Muscle of arm (tissue), 12 donors: ENCODE measurements around the gene GGA3. TPM values are rescaled to one million over a fixed set of nuclear protein-coding genes. Genes with fewer than 3 reads are reported as not detected.
"Not testable (repeated sequence)": the region's sequence is repeated elsewhere in the genome, so short reads cannot be mapped to it uniquely, and the experiment has no call there.

Experiments
- DNase-seq: peaks from one replicate; pipeline ENCODE4 v3.0.0-alpha.2; 2013
- polyA plus RNA-seq, 12 donors: library from polyadenylated mRNA; unstranded; fragments of 120-200 nt; gene quantifications; one replicate each; pipeline ENCODE4 v1.2.1, GENCODE V29; 2013; ENCODE audit not compliant: insufficient read length in 12 of 12

Gene GGA3
- polyA plus RNA-seq, 12 donors = 27.8 to 68.7 (median 37.4) TPM; not detected in 1

- DNase-seq = no peak
These were observed 12.7 kb upstream of the GGA3 start for GRCh38 chr17:75273977-75274708.

- DNase-seq = no peak
These were observed 11.4 kb upstream of the GGA3 start for GRCh38 chr17:75272848-75273184.

- DNase-seq = no peak
These were observed 10.8 kb upstream of the GGA3 start for GRCh38 chr17:75271955-75272847.

- DNase-seq = peak; percentile 66
These were observed 10.0 kb upstream of the GGA3 start for GRCh38 chr17:75271233-75271954.

- DNase-seq = no peak
These were observed 9.5 kb upstream of the GGA3 start, which contains the start of gene MIF4GD for GRCh38 chr17:75270966-75271232. TSS of gene MIF4GD (minus strand) at chr17:75271231. CDS start at chr17:75270195, 1,036 bp downstream.

DNA sequence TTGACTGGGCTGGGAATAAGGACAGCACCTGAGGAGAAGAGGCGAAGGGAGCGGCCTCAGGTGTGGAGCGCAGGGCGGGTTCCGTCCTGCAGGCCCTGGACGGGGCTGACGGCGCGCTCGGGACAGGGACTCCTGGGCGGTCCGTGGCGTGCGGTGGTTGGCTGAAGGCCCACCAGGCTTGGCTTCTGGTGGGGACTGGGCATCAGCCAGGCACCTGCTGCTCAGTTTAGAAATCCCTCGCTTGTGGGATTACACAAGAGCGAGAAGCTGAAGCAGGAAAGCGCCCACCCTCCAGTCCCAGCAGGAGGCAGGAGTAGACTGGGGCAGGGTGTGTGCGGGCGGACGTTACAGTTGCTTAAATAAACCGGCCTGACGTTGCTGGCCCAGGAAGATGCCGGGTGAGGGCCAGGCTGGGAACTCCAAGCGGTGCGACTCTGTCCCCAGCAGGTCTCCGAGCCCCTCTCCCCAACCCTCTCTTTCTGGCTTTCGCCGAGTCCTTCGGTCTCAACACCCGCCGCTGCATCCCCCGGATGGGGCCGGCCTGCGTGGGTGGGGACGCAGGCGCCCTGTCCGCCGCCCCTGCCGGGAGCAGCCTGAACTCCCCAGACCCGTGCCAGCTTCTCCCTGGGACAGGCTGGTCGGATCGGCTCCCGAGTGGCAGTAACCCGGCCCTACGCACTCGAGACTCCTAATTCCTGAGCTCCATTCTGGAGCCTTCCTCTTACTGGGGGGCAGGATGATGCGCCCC lies 9.0 kb upstream of the GGA3 start:
- peak; percentile 43 for DNase-seq

GRCh38 chr17:75269844-75270217 lies 8.4 kb upstream of the GGA3 start:
- DNase-seq = no peak

DNA sequence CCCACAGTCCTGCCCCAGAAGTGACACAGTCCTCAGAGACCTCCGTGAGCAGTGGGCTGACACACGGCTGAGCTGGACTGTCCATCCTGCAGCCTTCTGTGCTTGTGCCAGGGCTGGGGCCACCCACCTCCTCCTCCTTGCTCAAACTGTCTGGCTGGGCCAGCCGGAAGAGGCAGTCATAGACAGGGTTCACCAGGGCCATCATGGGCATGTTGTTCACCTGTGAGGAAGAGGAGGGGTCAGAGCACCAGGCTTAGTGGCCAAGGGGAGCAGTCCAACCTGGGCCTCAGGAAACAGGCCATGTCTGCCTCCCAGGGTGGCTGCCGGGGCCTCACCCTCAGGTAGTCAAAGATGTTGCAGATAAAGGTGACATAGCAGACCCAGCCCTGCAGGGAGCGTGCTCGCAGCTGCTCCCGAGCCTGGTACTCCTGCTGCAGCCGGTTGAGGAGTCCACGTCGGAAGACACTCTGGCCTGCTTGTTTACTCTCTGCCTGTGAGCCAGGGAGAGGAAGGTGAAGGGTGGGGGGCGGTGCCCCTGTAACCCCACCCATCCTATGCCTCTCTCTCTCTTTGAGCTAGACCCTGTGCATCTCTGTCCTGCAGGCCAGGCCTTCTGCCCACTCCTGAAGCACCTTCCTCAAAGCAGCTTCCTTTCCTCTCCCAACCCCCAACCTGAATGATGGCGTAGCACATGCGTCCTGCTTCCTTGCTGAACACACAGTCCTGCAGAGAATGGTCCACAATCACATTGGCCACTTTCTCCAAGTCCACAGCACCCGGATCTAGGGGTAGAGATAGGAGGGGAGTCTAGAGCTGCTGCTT lies 6.2 kb upstream of the GGA3 start:
- no peak for DNase-seq

GRCh38 chr17:75267153-75267410 lies 5.7 kb upstream of the GGA3 start:
- DNase-seq = no peak

GRCh38 chr17:75266316-75267152 lies 5.1 kb upstream of the GGA3 start:
- no peak for DNase-seq

DNA sequence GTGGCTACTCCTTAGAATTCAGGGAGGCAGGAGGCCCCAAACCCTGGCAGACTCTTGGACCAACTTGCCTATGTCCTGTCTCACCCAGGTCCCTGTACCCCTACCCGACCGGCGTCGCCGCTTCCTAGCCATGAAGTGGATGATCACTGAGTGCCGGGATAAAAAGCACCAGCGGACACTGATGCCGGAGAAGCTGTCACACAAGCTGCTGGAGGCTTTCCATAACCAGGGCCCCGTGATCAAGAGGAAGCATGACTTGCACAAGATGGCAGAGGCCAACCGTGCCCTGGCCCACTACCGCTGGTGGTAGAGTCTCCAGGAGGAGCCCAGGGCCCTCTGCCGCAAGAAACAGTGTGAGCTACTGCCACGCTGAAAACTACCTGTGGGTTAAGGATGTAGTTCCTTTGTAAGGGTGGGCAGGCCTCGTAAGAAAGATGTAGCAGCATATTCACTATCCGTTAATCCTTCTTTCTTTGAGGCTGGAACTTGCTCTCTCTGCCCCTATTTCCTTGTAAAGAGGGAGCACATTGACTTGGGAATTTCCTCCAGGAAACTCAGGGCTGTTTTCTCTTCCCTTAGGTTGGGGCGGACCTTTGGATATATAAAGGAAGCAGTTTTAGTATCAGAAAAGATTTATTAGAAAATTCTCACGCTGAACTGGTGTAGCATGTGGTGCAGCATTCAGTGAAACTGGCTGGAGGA lies 4.4 kb upstream of the GGA3 start:
- no peak for DNase-seq

DNA sequence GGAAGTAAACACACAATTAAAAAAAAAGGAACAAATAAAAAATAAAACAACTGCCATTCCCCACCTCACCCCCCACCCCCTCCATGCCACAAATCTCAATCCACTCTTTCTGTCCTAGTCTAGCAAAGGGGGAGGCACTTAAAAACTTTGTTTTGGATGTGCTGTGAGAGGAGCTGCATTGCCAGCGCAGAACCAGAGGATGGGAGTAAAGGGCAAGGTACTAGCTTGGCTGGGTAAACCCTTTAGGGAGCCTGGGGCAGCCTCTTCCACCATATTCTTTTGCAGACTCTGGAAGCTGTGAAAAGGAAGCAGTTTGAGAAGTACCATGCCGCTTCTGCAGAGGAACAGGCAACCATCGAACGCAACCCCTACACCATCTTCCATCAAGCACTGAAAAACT lies 1.6 kb upstream of the GGA3 start:
- DNase-seq = no peak

DNA sequence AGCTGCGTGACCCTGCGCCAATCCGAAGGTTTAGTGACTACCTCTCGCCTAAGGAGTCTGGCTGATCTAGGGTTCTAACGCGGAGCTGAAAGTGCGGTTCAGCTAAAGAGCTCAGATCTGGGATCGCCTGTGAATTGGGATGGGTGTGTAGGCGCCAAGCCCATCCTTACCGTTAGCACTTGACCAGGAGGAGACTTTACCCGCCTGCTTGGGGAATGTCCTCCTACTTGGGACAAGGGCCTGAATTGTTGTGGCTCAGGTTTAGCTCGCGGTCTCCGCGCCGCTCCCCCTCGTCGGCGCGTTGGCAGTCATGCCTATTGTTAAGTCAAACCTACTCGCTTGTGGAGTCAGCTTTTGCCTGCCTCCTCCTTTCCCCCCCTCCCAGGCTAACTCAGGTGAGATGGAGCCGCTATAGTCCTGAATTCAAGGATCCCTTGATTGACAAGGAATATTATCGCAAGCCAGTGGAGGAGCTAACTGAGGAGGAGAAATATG lies 753 bp upstream of the GGA3 start:
- no peak for DNase-seq

GRCh38 chr17:75260641-75261335 lies 618 bp downstream of the GGA3 start:
- DNase-seq = no peak

- DNase-seq = not testable (repeated sequence)
These were observed 4.2 kb downstream of the GGA3 start for GRCh38 chr17:75257228-75257627.

- not testable (repeated sequence) for DNase-seq
These were observed 5.3 kb downstream of the GGA3 start for GRCh38 chr17:75255954-75256698.

DNA sequence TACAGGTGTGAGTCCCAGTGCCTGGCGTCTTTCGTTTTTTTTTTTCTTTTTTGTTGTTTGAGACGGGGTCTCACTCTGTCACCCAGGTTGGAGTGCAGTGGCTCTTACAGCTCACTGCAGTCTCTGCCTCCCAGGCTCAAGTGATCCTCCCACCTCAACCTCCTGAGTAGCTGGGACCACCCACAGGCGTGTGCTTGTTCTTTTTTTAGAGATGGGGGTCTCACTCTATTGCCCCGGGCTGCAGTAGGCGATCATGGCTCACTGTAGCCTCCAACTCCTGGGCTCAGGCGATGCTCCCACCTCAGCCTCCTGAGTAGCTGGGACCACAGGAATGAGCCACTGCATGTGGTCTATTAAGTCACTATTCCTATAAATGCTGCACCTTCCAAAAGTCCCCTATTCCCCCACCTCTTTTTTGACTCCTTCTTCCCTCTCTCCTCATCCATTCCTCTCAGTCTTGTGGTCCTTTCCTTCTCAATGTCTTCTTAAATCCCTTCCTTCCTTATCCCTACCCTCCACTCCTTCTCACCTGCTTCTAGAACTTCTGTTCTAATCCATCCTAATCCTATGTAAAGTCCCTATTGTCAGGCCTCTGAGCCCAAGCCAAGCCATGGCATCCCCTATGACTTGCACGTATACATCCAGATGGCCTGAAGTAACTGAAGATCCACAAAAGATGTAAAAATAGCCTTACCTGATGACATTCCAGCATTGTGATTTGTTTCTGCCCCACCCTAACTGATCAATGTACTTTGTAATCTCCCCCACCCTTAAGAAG lies 9.2 kb downstream of the GGA3 start:
- no peak for DNase-seq
